Retinal pigment epithelial cell (primary cell): ENCODE data around the gene PRKD2.

Experiments used
- DNase-seq: peaks from one replicate; pipeline ENCODE4 v3.0.0-alpha.2; 2010; ENCODE audit warnings: low read depth
- H3K4me3 ChIP-seq: 2 replicates; pipeline ENCODE4 v1.5.1; 2011; ENCODE audit warnings: mild to moderate bottlenecking, low read length, control low read depth, moderate library complexity
- CTCF ChIP-seq: conservative IDR thresholded peaks from 2 replicates; pipeline ENCODE4 v1.5.1; 2011; ENCODE audit warnings: low read depth, low read length, control low read depth, inconsistent platforms

Gene PRKD2

GRCh38 chr19:46720503-46721239, 3.8 kb upstream of the PRKD2 start:
- DNase-seq: no peak
- TF ChIP-seq CTCF: no peak
- no peak overlapping the region for H3K4me3 ChIP-seq

- TF ChIP-seq CTCF: no peak
- no peak for DNase-seq
- H3K4me3 ChIP-seq: no peak overlapping the region
Observed at GRCh38 chr19:46719629-46720502, 3.0 kb upstream of the PRKD2 start.

- H3K4me3 ChIP-seq: no peak overlapping the region
- DNase-seq: no peak
- TF ChIP-seq CTCF: no peak
Observed at GRCh38 chr19:46718934-46719622, 2.2 kb upstream of the PRKD2 start.

GRCh38 chr19:46718157-46718933, 1.4 kb upstream of the PRKD2 start:
- TF ChIP-seq CTCF: no peak
- no peak for DNase-seq
- H3K4me3 ChIP-seq: no peak overlapping the region

- peak overlapping the region; percentile 90 for H3K4me3 ChIP-seq
- no peak for TF ChIP-seq CTCF
- DNase-seq: no peak
Observed at GRCh38 chr19:46717716-46718143, 816 bp upstream of the PRKD2 start.

GRCh38 chr19:46716672-46717033, 261 bp downstream of the PRKD2 start:
- no peak for DNase-seq
- H3K4me3 ChIP-seq: peak overlapping the region; percentile 90
- no peak for TF ChIP-seq CTCF
